Neutrophil (primary cell): ENCODE data around the gene SOAT2.
"Not testable (repeated sequence)": the region's sequence is repeated elsewhere in the genome, so short reads cannot be mapped to it uniquely, and the experiment has no call there.

ENCODE experiments used
- H3K27ac ChIP-seq: fragments of 200-600 bp; sonication (generic); 2 replicates; pipeline ENCODE4 v1.5.1; 2016; ENCODE audit warnings: mild to moderate bottlenecking, moderate library complexity
- H3K27me3 ChIP-seq: fragments of 200-600 bp; sonication (generic); 2 replicates; pipeline ENCODE4 v1.6.0; 2016; ENCODE audit warnings: mild to moderate bottlenecking
- H3K36me3 ChIP-seq: fragments of 200-600 bp; sonication (generic); 2 replicates; pipeline ENCODE4 v1.5.1; 2017
- H3K4me1 ChIP-seq, 2 experiments: fragments of 200-600 bp in 1 of 2; sonication (generic) in 1 of 2; 1 replicate in 1 of 2; 2 replicates in 1 of 2; pipeline versions ENCODE4 v1.5.1 to v1.6.1; 2013 to 2016; ENCODE audit warnings: low read depth in 1 of 2, low read length in 1 of 2, mild to moderate bottlenecking in 1 of 2, moderate library complexity in 1 of 2; ENCODE audit not compliant: control insufficient read depth in 1 of 2, insufficient read depth in 1 of 2
- H3K4me3 ChIP-seq, 2 experiments: fragments of 200-600 bp in 1 of 2; sonication (generic) in 1 of 2; 1 replicate in 1 of 2; 2 replicates in 1 of 2; pipeline ENCODE4 v1.5.1; 2013 to 2016; ENCODE audit warnings: low read depth in 1 of 2, low read length in 1 of 2, mild to moderate bottlenecking in 1 of 2, moderate library complexity in 1 of 2
- H3K9me3 ChIP-seq: fragments of 200-600 bp; sonication (generic); 2 replicates; pipeline ENCODE4 v1.5.1; 2016
- CTCF ChIP-seq: fragments of 200-600 bp; sonication (generic); IDR thresholded peaks from 2 replicates; pipeline ENCODE4 v1.5.1; 2016; ENCODE audit warnings: antibody characterized with exemption

SOAT2 gene

GRCh38 chr12:53160673-53161072, 57.4 kb downstream of the SOAT2 start:
- Histone ChIP-seq H3K4me3 (no peak overlapping the region), H3K27me3 (no peaks in the 10 kb centered on the region), H3K4me1 (no peaks in the 10 kb centered on the region), H3K36me3 (peaks cover 38% of the 10 kb centered on the region), H3K9me3 (no peaks in the 10 kb centered on the region), H3K27ac (no peak overlapping the region)
- TF ChIP-seq CTCF, result no peak

- Histone ChIP-seq H3K36me3 (peaks cover 41% of the 10 kb centered on the region), H3K4me3 (no peak overlapping the region), H3K27me3 (no peaks in the 10 kb centered on the region), H3K27ac (no peak overlapping the region), H3K4me1 (no peaks in the 10 kb centered on the region), H3K9me3 (no peaks in the 10 kb centered on the region)
- no peak for TF ChIP-seq CTCF
These were observed 58.0 kb downstream of the SOAT2 start for GRCh38 chr12:53161119-53161911.

- H3K4me1 ChIP-seq, H3K27me3 ChIP-seq, H3K9me3 ChIP-seq, H3K27ac ChIP-seq, H3K4me3 ChIP-seq: not testable (repeated sequence)
- H3K36me3 ChIP-seq, result peaks cover 43% of the 10 kb centered on the region
These were observed 59.7 kb downstream of the SOAT2 start for GRCh38 chr12:53163008-53163407.

GRCh38 chr12:53166837-53167236, 63.6 kb downstream of the SOAT2 start:
- H3K9me3 ChIP-seq, result no peaks in the 10 kb centered on the region
- H3K4me1 ChIP-seq, result no peaks in the 10 kb centered on the region
- TF ChIP-seq CTCF, result no peak
- no peak overlapping the region for H3K27ac ChIP-seq
- no peak overlapping the region for H3K4me3 ChIP-seq
- H3K36me3 ChIP-seq, result peaks cover 37% of the 10 kb centered on the region
- H3K27me3 ChIP-seq, result no peaks in the 10 kb centered on the region

GRCh38 chr12:53169644-53170043, 66.4 kb downstream of the SOAT2 start:
- no peak overlapping the region for H3K4me3 ChIP-seq
- no peak for TF ChIP-seq CTCF
- H3K4me1 ChIP-seq, result no peaks in the 10 kb centered on the region
- no peaks in the 10 kb centered on the region for H3K27me3 ChIP-seq
- peaks cover 53% of the 10 kb centered on the region for H3K36me3 ChIP-seq
- no peak overlapping the region for H3K27ac ChIP-seq
- H3K9me3 ChIP-seq, result no peaks in the 10 kb centered on the region

- Histone ChIP-seq H3K9me3 (no peaks in the 10 kb centered on the region), H3K27me3 (no peaks in the 10 kb centered on the region), H3K4me3 (no peak overlapping the region), H3K4me1 (no peaks in the 10 kb centered on the region), H3K27ac (no peak overlapping the region), H3K36me3 (peaks cover 53% of the 10 kb centered on the region)
- no peak for TF ChIP-seq CTCF
These were observed 66.9 kb downstream of the SOAT2 start for GRCh38 chr12:53170215-53170614.
